ENCODE data around the gene MOB3A.

MOB3A gene

GRCh38 chr19:2057484-2058469 is 38.3 kb downstream of the MOB3A start:
- DNase-seq = no peak

GRCh38 chr19:2056837-2057192 is 39.3 kb downstream of the MOB3A start:
- DNase-seq = no peak

- peak in 1 of 2 donors; percentile 53 for DNase-seq
Measured at GRCh38 chr19:2055931-2056836, 39.9 kb downstream of the MOB3A start.

- DNase-seq = no peak
Measured at GRCh38 chr19:2054763-2055162, 41.4 kb downstream of the MOB3A start.

GRCh38 chr19:2053601-2054389 is 42.3 kb downstream of the MOB3A start:
- DNase-seq = no peak

- DNase-seq = peak; percentile 76 to 79
Measured at GRCh38 chr19:2051773-2052704, 44.1 kb downstream of the MOB3A start.

- DNase-seq = peak; percentile 89 to 91
Measured at GRCh38 chr19:2050991-2051772, 44.9 kb downstream of the MOB3A start, which contains the start of gene MKNK2. Gene MKNK2, minus strand, starts transcription at chr19:2051244. Its CDS starts 393 bp downstream, at chr19:2050851.

- DNase-seq = no peak
Measured at GRCh38 chr19:2050349-2050990, 45.7 kb downstream of the MOB3A start.

GRCh38 chr19:2049741-2050348 is 46.3 kb downstream of the MOB3A start:
- DNase-seq = peak; percentile 72 to 88

- no peak for DNase-seq
Measured at GRCh38 chr19:2048959-2049740, 47.0 kb downstream of the MOB3A start.

- DNase-seq = no peak
Measured at GRCh38 chr19:2048104-2048958, 47.8 kb downstream of the MOB3A start.

GRCh38 chr19:2047449-2048103 is 48.5 kb downstream of the MOB3A start:
- DNase-seq = peak in 1 of 2 donors; percentile 32

- peak in 1 of 2 donors; percentile 10 for DNase-seq
Measured at GRCh38 chr19:2047076-2047448, 49.1 kb downstream of the MOB3A start.

GRCh38 chr19:2046046-2046907 is 49.8 kb downstream of the MOB3A start:
- DNase-seq = peak in 1 of 2 donors; percentile 10

GRCh38 chr19:2045501-2046045 is 50.6 kb downstream of the MOB3A start:
- no peak for DNase-seq

All from CD4-positive, alpha-beta T cell treated with Interleukin-4 for 1 hour (primary cell).